Stomach (tissue), 9 donors: Measurements from ENCODE around the gene MARCHF10. TPM values are rescaled to one million over a fixed set of nuclear protein-coding genes. Genes with fewer than 3 reads are reported as not detected.
"Not testable (repeated sequence)": the region's sequence is repeated elsewhere in the genome, so short reads cannot be mapped to it uniquely, and the experiment has no call there.

Experiments
- DNase-seq, 2 donors: peaks; one replicate each; pipeline versions ENCODE4 v3.0.0 to v3.0.0-alpha.2; 2013 to 2019
- H3K27ac ChIP-seq, 5 donors: fragments of 200-600 bp in 4 of 5; sonication (generic) in 4 of 5; one replicate each; pipeline ENCODE4 v1.5.1; 2013 to 2019; ENCODE audit warnings: mild to moderate bottlenecking in 1 of 5, moderate library complexity in 1 of 5
- H3K27me3 ChIP-seq, 3 donors: fragments of 200-600 bp; sonication (generic); one replicate each; pipeline ENCODE4 v1.5.1; 2017 to 2019; ENCODE audit warnings: mixed run types in 1 of 3
- H3K36me3 ChIP-seq, 4 donors: fragments of 200-600 bp; sonication (generic); 1 replicate in 3 of 4; 2 replicates in 1 of 4; pipeline ENCODE4 v1.5.1; 2016 to 2019
- H3K4me1 ChIP-seq, 4 donors: fragments of 200-600 bp; sonication (generic); one replicate each; pipeline ENCODE4 v1.5.1; 2016 to 2019
- H3K4me3 ChIP-seq, 4 donors: fragments of 200-600 bp; sonication (generic) in 3 of 4; one replicate each; pipeline ENCODE4 v1.5.1; 2016 to 2019; ENCODE audit warnings: mild to moderate bottlenecking in 1 of 4
- H3K9me3 ChIP-seq, 4 donors: fragments of 200-600 bp; sonication (generic); one replicate each; pipeline ENCODE4 v1.5.1; 2016 to 2019
- EP300 ChIP-seq: sonication (generic); formaldehyde crosslinking; IDR thresholded peaks from one replicate; pipeline ENCODE4 v1.6.1; 2017; ENCODE audit warnings: antibody characterized with exemption
- POLR2A ChIP-seq, 4 donors: fragments of 450-650 bp; IDR thresholded peaks; one replicate each; pipeline ENCODE4 v1.6.1; 2016; ENCODE audit warnings: antibody characterized with exemption in 4 of 4, control low read depth in 2 of 4, mild to moderate bottlenecking in 1 of 4, moderate library complexity in 1 of 4
- POLR2AphosphoS5 ChIP-seq, 3 donors: sonication (generic); formaldehyde crosslinking; IDR thresholded peaks; one replicate each; pipeline ENCODE4 v1.6.1; 2016; ENCODE audit warnings: antibody characterized with exemption in 3 of 3
- WGBS, 5 donors: extraction: QIAGEN DNeasy Blood & Tissue Kit in 3 of 5; methylation state at CpG; one replicate each; pipeline versions ENCODE4 v1.1.5 to v1.1.7; 2013 to 2018; 5-methylcytosine and 5-hydroxymethylcytosine counted together
- intact Hi-C: fragments of 100-400 bp; cut with DNase I; formaldehyde crosslinking; loops from one replicate; pipeline ENCODE4 v1.15.1; 2023; ENCODE audit warnings: low total_unique reads
- polyA plus RNA-seq, 3 donors: library from polyadenylated mRNA; stranded (reverse); fragments of 200-250 nt; gene quantifications; one replicate each; pipeline ENCODE4 v1.2.3, GENCODE V29; 2013
- total RNA-seq, 5 donors: library from RNA; depleted of rRNA; stranded (reverse); fragments of >200 nt; gene quantifications; one replicate each; pipeline versions ENCODE4 v1.1.0 to v1.2.3, GENCODE V29; 2014 to 2016
- TF ChIP-seq, protein P1 (sequence below), 7 experiments: fragments of 450-650 bp in 4 of 7; fragments of 200-600 bp in 3 of 7; sonication (generic) in 3 of 7; IDR thresholded peaks; one replicate each; pipeline ENCODE4 v1.5.1; 2016 to 2019; ENCODE audit warnings: antibody characterized with exemption in 7 of 7, control low read depth in 2 of 7, mild to moderate bottlenecking in 1 of 7
- donor health status: healthy with polysubstance abuse.
- donor health status: Bipolar disorder and iron deficiency.
- donor health status: healthy.

MARCHF10 gene
- total and polyA plus RNA-seq, 8 donors, result 0.31 to 0.89 TPM; not detected in 6

DNA sequence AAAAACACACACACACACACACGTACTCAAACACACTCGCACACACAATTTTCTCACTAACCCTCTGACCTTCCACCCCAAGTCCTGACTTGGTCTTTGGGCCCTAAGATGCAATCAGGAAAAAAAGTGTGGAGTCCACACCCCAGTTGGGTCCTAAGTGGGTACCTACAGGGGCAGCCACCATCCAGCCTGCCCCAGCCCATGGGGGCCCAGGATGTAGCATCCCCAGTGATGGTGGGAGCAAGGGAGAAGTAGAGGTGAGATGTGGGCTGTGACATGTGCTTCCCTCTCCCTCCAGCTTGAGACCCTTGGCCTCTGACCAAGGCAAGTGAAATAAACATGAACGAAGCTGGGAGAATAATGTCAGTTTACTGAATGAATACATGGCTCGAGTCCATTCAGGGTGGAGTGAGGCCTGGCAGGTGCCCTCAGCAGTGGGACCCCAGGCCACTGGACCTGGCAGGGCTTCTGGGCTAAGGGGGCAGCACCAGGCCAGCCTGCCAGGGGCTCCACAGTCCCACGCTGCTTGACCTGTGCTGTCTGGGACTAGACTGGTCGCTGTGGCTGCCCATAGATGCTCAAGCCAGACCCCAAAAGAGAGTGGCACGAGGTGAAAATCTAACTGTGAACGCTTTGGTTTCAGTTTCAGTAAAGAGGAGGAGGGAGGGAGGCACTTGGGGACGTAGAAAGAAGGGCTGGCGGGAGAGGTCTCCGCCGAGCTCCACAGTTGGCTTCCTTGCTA, 107.0 kb downstream of the MARCHF10 start:
- H3K4me3 ChIP-seq, result no peak overlapping the region
- H3K27ac ChIP-seq, result no peak overlapping the region
- no peaks in the 10 kb centered on the region for H3K9me3 ChIP-seq
- no peak for DNase-seq
- 63 to 82% (median 77%) methylated on average over 11 to 12 of the region's 12 CpGs for WGBS, 5 donors
- H3K4me1 ChIP-seq, result peaks cover 16 to 33% (median 27%) of the 10 kb centered on the region in 4 donors
- intact Hi-C loops, result loop anchor here (5.0 to 10.0 kb wide), 2 partner anchors 266 to 724 kb away; partner anchors contain the start of gene TANC2
- peaks cover 0 to 8% (median 0%) of the 10 kb centered on the region in 3 donors for H3K27me3 ChIP-seq
- TF ChIP-seq, protein P1, sequence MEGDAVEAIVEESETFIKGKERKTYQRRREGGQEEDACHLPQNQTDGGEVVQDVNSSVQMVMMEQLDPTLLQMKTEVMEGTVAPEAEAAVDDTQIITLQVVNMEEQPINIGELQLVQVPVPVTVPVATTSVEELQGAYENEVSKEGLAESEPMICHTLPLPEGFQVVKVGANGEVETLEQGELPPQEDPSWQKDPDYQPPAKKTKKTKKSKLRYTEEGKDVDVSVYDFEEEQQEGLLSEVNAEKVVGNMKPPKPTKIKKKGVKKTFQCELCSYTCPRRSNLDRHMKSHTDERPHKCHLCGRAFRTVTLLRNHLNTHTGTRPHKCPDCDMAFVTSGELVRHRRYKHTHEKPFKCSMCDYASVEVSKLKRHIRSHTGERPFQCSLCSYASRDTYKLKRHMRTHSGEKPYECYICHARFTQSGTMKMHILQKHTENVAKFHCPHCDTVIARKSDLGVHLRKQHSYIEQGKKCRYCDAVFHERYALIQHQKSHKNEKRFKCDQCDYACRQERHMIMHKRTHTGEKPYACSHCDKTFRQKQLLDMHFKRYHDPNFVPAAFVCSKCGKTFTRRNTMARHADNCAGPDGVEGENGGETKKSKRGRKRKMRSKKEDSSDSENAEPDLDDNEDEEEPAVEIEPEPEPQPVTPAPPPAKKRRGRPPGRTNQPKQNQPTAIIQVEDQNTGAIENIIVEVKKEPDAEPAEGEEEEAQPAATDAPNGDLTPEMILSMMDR (IDR thresholded peaks at IDR 0.05), result no peak
- no peak for TF ChIP-seq POLR2A (IDR thresholded peaks at IDR 0.05)
- no peak for TF ChIP-seq EP300
- TF ChIP-seq POLR2AphosphoS5 (IDR thresholded peaks at IDR 0.05), result no peak
- H3K36me3 ChIP-seq, result no peaks in the 10 kb centered on the region

DNA sequence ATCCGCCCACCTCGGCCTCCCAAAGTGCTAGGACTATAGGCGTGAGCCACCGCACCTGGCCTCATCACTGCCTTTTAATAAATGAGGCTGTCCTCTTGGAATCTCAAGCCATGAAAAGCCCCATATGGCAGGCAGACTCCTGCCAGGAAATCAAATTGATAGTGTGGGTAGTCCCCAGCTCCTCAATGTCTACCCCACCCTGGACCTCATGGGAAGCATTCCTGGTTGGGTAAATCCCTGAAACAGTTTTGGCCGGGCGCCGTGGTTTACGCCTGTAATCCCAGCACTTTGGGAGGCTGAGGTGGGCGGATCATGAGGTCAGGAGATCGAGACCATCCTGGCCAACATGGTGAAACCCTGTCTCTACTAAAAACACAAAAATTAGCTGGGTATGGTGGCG, 109.7 kb downstream of the MARCHF10 start:
- H3K36me3 ChIP-seq, DNase-seq, H3K27ac ChIP-seq, H3K9me3 ChIP-seq, intact Hi-C loops, H3K4me3 ChIP-seq, H3K27me3 ChIP-seq, H3K4me1 ChIP-seq: not testable (repeated sequence)
- WGBS, 5 donors, result 77 to 90% (median 83%) methylated on average over 11 of the region's 11 CpGs

DNA sequence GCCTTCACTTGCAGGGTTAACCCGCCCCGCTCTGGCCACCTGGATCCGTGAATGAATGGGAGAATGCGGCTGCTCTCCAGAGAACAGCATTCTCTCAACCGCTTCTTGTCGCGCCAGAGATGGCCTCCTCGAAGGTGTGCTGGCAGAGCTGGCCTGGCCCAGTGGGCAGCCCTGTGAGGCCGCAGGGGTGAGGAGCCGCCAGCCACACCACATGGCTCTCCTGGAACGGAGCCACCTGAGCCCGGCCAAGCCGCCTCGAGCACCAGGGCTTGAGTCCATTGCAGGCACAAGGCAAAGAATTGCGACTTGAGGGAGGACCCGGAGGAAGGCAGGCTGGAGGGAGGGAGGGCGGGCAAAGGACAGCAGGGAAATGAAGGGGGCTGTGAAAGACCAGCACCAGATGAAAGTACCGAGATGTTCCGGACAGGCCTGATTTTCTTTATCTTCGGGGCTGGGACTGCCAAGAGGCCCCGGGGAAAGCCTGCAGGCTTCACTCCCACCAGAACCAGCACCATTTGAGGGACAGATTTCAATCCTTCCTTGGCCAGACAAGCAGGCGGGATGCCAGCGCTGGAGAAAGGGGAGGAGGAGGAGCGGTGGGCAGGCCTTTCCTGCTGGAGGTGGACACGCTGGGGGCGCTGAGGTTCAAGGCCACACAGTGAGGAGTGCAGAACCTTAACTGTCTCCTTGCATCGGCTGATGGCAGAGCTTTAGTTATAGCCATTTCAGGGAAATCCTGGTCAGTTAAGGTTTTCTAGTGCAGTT, 111.2 kb downstream of the MARCHF10 start:
- WGBS, 5 donors, result 82 to 87% (median 84%) methylated on average over 23 to 27 of the region's 27 CpGs
- Histone ChIP-seq H3K4me3 (no peak overlapping the region), H3K36me3 (peaks cover 0 to 9% (median 0%) of the 10 kb centered on the region in 4 donors), H3K4me1 (no peaks in the 10 kb centered on the region), H3K27ac (no peak overlapping the region), H3K27me3 (no peaks in the 10 kb centered on the region), H3K9me3 (no peaks in the 10 kb centered on the region)
- DNase-seq, result no peak
- no peak for TF ChIP-seq EP300
- TF ChIP-seq POLR2AphosphoS5 (IDR thresholded peaks at IDR 0.05), result no peak
- TF ChIP-seq, protein P1 (IDR thresholded peaks at IDR 0.05), result no peak
- TF ChIP-seq POLR2A (IDR thresholded peaks at IDR 0.05), result no peak
- intact Hi-C loops, result no loop called here

DNA sequence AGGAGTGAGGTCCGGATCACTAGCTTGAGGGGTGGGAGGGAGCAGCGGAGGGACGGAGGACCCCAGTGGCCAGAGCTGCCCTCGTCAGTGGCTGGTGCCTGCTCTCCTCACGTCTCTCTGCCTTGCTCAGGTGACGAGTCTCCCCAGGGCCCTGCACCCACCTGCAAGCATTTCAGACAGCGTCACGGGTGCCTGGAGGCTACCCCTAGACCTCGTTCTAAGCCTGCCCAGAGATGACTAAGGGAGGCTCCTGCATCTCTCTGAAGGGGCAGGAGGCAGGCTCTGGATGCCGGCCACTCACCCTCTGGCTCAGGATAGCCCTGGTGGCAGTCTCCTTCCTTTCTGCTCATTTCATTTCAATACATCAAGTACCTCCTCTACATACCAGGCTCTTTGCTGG, 111.9 kb downstream of the MARCHF10 start:
- intact Hi-C loops, result no loop called here
- 89 to 93% (median 91%) methylated on average over 10 of the region's 10 CpGs for WGBS, 5 donors
- TF ChIP-seq EP300 (no peak), POLR2AphosphoS5 (IDR thresholded peaks at IDR 0.05) (no peak), POLR2A (IDR thresholded peaks at IDR 0.05) (no peak)
- TF ChIP-seq, protein P1 (IDR thresholded peaks at IDR 0.05), result no peak
- H3K36me3 ChIP-seq, result peaks cover 0 to 10% (median 0%) of the 10 kb centered on the region in 4 donors
- H3K9me3 ChIP-seq, result no peaks in the 10 kb centered on the region
- no peaks in the 10 kb centered on the region for H3K4me1 ChIP-seq
- DNase-seq, result no peak
- H3K4me3 ChIP-seq, result no peak overlapping the region
- H3K27ac ChIP-seq, result no peak overlapping the region
- no peaks in the 10 kb centered on the region for H3K27me3 ChIP-seq

DNA sequence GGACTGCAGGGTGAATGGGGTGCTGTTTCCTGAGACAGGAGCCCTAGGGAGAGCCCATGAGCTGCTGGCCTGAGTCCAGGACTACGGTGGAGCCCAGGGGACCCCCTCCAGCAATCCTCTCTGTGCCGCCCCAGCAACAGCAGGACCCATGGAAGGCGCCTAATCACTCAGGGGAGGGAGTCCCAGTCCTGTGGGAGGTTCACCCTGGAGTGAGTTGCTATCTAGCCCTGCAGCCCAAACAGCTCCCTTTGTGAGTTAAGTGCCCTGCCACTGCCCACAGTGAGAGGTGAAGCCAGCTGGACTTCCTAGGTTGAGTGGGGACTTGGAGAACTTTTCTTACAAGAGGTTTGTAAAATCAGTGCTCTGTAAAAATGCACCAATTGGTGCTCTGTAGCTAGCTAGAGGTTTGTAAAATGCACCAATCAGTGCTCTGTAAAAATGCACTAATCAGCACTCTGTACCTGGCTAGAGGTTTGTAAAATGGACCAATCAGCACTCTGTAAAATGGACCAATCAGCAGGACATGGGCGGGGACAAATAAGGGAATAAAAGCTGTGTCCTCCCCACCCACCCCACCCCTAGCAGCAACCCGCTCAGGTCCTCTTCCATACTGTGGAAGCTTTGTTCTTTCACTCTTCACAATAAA, 112.9 kb downstream of the MARCHF10 start:
- peaks cover 0 to 19% (median 4%) of the 10 kb centered on the region in 4 donors for H3K36me3 ChIP-seq
- H3K4me1 ChIP-seq, H3K27ac ChIP-seq, H3K9me3 ChIP-seq, DNase-seq, H3K27me3 ChIP-seq, intact Hi-C loops, H3K4me3 ChIP-seq: not testable (repeated sequence)
- WGBS, 5 donors, result 86 to 91% (median 91%) methylated on average over 2 to 5 of the region's 5 CpGs
